ENCODE results near the gene SCRG1. TPM values are rescaled to one million over a fixed set of nuclear protein-coding genes. Genes with fewer than 3 reads are reported as not detected.

The SCRG1 gene
- total RNA-seq, 1 donor from 2014 or later, result not detected

- peak within 1 kb of the TSS; percentile 100 for H3K4me3 Mint-ChIP-seq (ENCODE audit: low read depth)
Observed at GRCh38 chr4:173370477-173371291, 28.2 kb downstream of the SCRG1 start, which contains the start of gene SAP30. TSS of gene SAP30 (plus strand) at chr4:173370954. CDS start at chr4:173371183, 229 bp downstream.

DNA sequence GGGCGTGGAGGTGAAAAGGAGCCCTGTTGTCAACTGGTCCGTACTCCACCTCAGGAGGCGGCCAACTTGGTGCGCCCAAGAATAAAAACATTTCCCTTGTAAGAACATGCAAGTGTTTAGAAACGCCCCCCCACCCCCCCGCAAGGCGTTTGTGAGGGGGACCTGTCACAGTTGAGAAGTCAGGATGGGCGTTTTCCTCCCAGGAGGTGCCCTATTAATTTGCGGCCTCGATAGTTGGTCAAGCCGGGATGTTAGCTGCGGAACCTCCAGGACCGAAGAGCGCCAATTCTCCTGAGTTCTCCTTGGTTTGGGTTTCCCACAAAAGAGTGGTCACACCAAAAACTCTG is 28.8 kb downstream of the SCRG1 start:
- Mint-ChIP-seq H3K36me3 (ENCODE audit: low read depth) (peaks cover 39% of the 10 kb centered on the region), H3K27ac (peak overlapping the region; percentile 99), H3K4me3 (ENCODE audit: low read depth) (peak overlapping the region; percentile 100), H3K4me1 (ENCODE audit: low read depth) (peaks cover 46% of the 10 kb centered on the region), H3K27me3 (ENCODE audit: low read depth) (no peaks in the 10 kb centered on the region), H3K9me3 (no peaks in the 10 kb centered on the region)
- no peak for DNase-seq (ENCODE audit: low spot score)
- intact Hi-C loops (cut with micrococcal nuclease), result loop anchor here (1.0 to 5.0 kb wide), 5 partner anchors 36 to 913 kb away; partner anchors contain the start of genes CEP44, FBXO8, GALNT7 and HMGB2

More at GRCh38 chr4:173370477-173371291, 28.2 kb downstream of the SCRG1 start, which contains the start of gene SAP30:
- Mint-ChIP-seq H3K27ac (peak within 1 kb of the TSS; percentile 99), H3K27me3 (ENCODE audit: low read depth) (no peaks in the 10 kb centered on the region), H3K4me1 (ENCODE audit: low read depth) (peaks cover 40% of the 10 kb centered on the region), H3K9me3 (no peaks in the 10 kb centered on the region), H3K36me3 (ENCODE audit: low read depth) (peaks cover 35% of the 10 kb centered on the region)
- peak; percentile 93 for DNase-seq (ENCODE audit: low spot score)
- intact Hi-C loops (cut with micrococcal nuclease), result loop anchor here (1.0 to 5.0 kb wide), 5 partner anchors 36 to 912 kb away; partner anchors contain the start of genes CEP44, FBXO8, GALNT7 and HMGB2

DNA sequence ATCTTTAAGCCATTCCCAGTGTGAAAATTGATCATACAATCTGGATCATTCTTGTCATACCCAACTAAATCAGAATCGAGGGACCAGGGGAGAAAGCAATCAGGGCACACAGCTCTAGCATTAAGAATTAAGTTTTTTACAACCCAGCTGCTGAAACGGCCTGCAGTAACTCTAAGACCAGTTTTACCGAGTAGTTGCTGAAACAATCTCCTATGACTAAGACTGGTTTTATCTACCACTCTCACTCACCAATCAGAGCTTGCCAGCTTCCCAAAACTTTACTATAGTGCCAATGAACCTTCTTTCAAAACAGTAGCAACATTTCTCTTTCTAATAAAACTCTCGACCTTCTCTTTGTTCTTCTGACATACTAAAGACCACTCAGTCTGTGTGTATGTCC is 31.0 kb downstream of the SCRG1 start:
- peak overlapping the region; percentile 69 for H3K4me3 Mint-ChIP-seq (ENCODE audit: low read depth)
- H3K36me3 Mint-ChIP-seq (ENCODE audit: low read depth), result peaks cover 35% of the 10 kb centered on the region
- intact Hi-C loops (cut with micrococcal nuclease), result no loop called here
- H3K27me3 Mint-ChIP-seq (ENCODE audit: low read depth), result no peaks in the 10 kb centered on the region
- peak overlapping the region; percentile 80 for H3K27ac Mint-ChIP-seq
- no peaks in the 10 kb centered on the region for H3K9me3 Mint-ChIP-seq
- peaks cover 38% of the 10 kb centered on the region for H3K4me1 Mint-ChIP-seq (ENCODE audit: low read depth)
- DNase-seq (ENCODE audit: low spot score), result no peak

GRCh38 chr4:173367285-173367684 is 31.6 kb downstream of the SCRG1 start:
- H3K27ac Mint-ChIP-seq, result peak overlapping the region; percentile 78
- H3K4me1 Mint-ChIP-seq (ENCODE audit: low read depth), result peaks cover 33% of the 10 kb centered on the region
- H3K36me3 Mint-ChIP-seq (ENCODE audit: low read depth), result peaks cover 32% of the 10 kb centered on the region
- peak overlapping the region; percentile 69 for H3K4me3 Mint-ChIP-seq (ENCODE audit: low read depth)
- intact Hi-C loops (cut with micrococcal nuclease), result no loop called here
- H3K9me3 Mint-ChIP-seq, result no peaks in the 10 kb centered on the region
- DNase-seq (ENCODE audit: low spot score), result no peak
- H3K27me3 Mint-ChIP-seq (ENCODE audit: low read depth), result no peaks in the 10 kb centered on the region

DNA sequence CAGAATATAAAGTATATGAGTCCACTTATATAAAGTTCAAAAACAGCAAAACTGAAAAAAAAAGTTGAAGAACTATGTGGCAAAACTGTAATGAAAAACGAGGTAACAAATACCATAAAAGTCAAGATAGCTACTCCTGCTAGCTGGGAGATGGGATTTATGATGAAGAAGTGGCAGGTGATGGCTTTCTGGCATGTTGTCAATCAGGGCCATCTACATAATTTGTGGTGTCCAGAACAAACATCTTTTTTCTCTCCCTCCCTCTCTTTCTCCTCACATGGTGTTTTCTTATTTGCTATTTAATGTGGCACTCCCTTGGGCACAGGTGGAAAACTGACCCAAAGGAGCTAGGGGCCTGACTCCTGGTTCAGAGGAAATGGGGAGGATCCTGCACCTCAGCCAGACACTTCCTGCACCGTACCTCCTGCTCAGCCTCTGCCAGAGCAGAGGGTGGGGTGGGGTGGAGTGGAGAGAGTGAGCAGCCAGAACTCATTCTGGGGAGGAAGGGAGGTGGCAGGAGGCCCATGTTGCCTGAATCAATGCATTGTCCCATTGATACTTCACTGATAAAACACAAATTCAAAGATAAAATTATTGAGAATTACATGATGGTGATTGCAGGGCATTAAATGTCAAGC is 33.4 kb downstream of the SCRG1 start:
- Mint-ChIP-seq H3K4me3 (ENCODE audit: low read depth) (no peak overlapping the region), H3K36me3 (ENCODE audit: low read depth) (peaks cover 22% of the 10 kb centered on the region), H3K27ac (no peak overlapping the region), H3K4me1 (ENCODE audit: low read depth) (peaks cover 33% of the 10 kb centered on the region), H3K9me3 (no peaks in the 10 kb centered on the region), H3K27me3 (ENCODE audit: low read depth) (no peaks in the 10 kb centered on the region)
- DNase-seq (ENCODE audit: low spot score), result no peak
- intact Hi-C loops (cut with micrococcal nuclease), result no loop called here

GRCh38 chr4:173362666-173363065 is 36.2 kb downstream of the SCRG1 start:
- no peak overlapping the region for H3K4me3 Mint-ChIP-seq (ENCODE audit: low read depth)
- no peak overlapping the region for H3K27ac Mint-ChIP-seq
- peaks cover 28% of the 10 kb centered on the region for H3K4me1 Mint-ChIP-seq (ENCODE audit: low read depth)
- DNase-seq (ENCODE audit: low spot score), result no peak
- H3K27me3 Mint-ChIP-seq (ENCODE audit: low read depth), result peaks cover 2% of the 10 kb centered on the region
- peaks cover 24% of the 10 kb centered on the region for H3K36me3 Mint-ChIP-seq (ENCODE audit: low read depth)
- intact Hi-C loops (cut with micrococcal nuclease), result no loop called here
- no peaks in the 10 kb centered on the region for H3K9me3 Mint-ChIP-seq

DNA sequence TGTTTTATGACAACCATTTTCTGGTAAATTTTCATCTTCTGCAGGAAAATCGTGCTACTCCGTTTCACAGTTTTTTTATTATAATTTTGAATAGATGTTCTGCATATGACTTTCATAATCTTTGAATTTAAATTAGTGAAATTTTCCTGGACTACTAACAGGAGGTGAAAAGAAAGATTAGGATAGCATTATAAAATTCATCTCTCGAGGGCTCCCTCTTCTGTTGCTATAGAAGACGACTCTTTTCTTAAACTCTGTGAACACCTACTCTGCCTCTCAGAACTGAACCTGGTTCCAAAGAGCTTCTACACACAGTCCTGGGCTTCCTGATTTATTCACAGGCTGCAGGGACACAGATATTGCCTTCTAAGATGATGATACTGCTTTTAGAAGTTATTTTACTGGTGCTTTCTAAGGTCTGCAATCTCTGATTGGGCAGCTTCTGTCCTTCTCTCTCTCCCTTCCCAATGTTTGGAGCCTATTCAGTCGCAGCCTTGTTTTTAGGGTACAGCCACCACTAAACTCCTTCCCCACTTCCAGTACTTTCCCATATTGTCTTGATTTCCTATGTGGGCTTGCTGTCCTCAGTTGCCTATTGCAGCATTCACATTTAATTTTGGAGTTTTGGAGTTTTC is 38.2 kb downstream of the SCRG1 start:
- intact Hi-C loops (cut with micrococcal nuclease), result no loop called here
- H3K36me3 Mint-ChIP-seq (ENCODE audit: low read depth), result peaks cover 19% of the 10 kb centered on the region
- H3K27ac Mint-ChIP-seq, result no peak overlapping the region
- no peak for DNase-seq (ENCODE audit: low spot score)
- H3K4me3 Mint-ChIP-seq (ENCODE audit: low read depth), result no peak overlapping the region
- H3K9me3 Mint-ChIP-seq, result no peaks in the 10 kb centered on the region
- H3K4me1 Mint-ChIP-seq (ENCODE audit: low read depth), result peaks cover 12% of the 10 kb centered on the region
- H3K27me3 Mint-ChIP-seq (ENCODE audit: low read depth), result peaks cover 2% of the 10 kb centered on the region

DNA sequence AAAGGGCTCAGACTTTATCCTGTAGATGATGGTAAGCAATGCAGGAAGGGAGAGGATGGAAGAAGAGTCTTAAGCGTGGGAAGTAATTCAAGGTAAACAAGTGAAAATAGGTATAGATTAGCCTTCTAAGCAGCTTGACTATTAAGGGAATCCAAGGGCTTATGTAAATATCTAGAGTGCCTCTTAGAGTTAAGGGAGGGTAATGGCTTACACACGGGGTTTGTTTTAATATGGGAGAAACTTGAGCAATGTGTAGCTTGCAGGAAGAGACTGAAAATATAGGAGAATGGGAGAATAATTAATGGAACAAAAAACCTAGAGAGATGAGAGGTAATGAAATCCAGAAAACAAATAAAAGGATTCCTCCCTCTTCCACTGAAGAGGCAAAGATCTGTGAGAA is 41.0 kb downstream of the SCRG1 start:
- DNase-seq (ENCODE audit: low spot score), result no peak
- intact Hi-C loops (cut with micrococcal nuclease), result no loop called here
- Mint-ChIP-seq H3K4me3 (ENCODE audit: low read depth) (no peak overlapping the region), H3K27me3 (ENCODE audit: low read depth) (peaks cover 13% of the 10 kb centered on the region), H3K27ac (no peak overlapping the region), H3K4me1 (ENCODE audit: low read depth) (peaks cover 4% of the 10 kb centered on the region), H3K36me3 (ENCODE audit: low read depth) (peaks cover 3% of the 10 kb centered on the region), H3K9me3 (no peaks in the 10 kb centered on the region)

GRCh38 chr4:173347467-173347866 is 51.4 kb downstream of the SCRG1 start:
- intact Hi-C loops (cut with micrococcal nuclease), result no loop called here
- Mint-ChIP-seq H3K36me3 (ENCODE audit: low read depth) (no peaks in the 10 kb centered on the region), H3K4me3 (ENCODE audit: low read depth) (no peak overlapping the region), H3K4me1 (ENCODE audit: low read depth) (peaks cover 9% of the 10 kb centered on the region), H3K9me3 (no peaks in the 10 kb centered on the region), H3K27me3 (ENCODE audit: low read depth) (peaks cover 7% of the 10 kb centered on the region), H3K27ac (no peak overlapping the region)
- DNase-seq (ENCODE audit: low spot score), result no peak

DNA sequence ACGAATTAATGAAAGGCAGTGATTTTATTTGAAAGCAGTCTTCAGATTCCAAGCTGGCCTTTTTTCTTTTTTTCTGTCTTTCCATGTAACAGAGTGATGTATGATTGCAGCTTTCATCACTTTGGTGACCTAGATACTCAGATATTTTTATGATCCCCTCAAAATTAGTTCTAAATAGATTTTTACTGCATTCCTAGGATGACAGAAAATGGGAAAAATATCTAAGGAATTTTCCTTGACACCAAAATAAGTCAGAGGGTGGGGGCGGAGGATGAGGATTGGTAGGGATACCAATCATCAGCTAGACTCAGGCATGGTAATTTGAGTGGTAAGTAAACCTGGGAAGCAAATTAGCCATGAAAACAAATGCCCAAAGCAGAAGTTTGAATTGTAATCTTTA is 52.8 kb downstream of the SCRG1 start:
- Mint-ChIP-seq H3K27ac (no peak overlapping the region), H3K4me1 (ENCODE audit: low read depth) (peaks cover 9% of the 10 kb centered on the region), H3K27me3 (ENCODE audit: low read depth) (peaks cover 7% of the 10 kb centered on the region), H3K9me3 (no peaks in the 10 kb centered on the region), H3K36me3 (ENCODE audit: low read depth) (no peaks in the 10 kb centered on the region), H3K4me3 (ENCODE audit: low read depth) (no peak overlapping the region)
- intact Hi-C loops (cut with micrococcal nuclease), result no loop called here
- DNase-seq (ENCODE audit: low spot score), result no peak

- peaks cover 9% of the 10 kb centered on the region for H3K4me1 Mint-ChIP-seq (ENCODE audit: low read depth)
- H3K36me3 Mint-ChIP-seq (ENCODE audit: low read depth), result no peaks in the 10 kb centered on the region
- no peak overlapping the region for H3K27ac Mint-ChIP-seq
- H3K4me3 Mint-ChIP-seq (ENCODE audit: low read depth), result no peak overlapping the region
- no peaks in the 10 kb centered on the region for H3K9me3 Mint-ChIP-seq
- H3K27me3 Mint-ChIP-seq (ENCODE audit: low read depth), result peaks cover 4% of the 10 kb centered on the region
- intact Hi-C loops (cut with micrococcal nuclease), result no loop called here
- DNase-seq (ENCODE audit: low spot score), result no peak
Observed at GRCh38 chr4:173345648-173346047, 53.3 kb downstream of the SCRG1 start.

GRCh38 chr4:173343832-173344397 is 55.0 kb downstream of the SCRG1 start:
- peaks cover 1% of the 10 kb centered on the region for H3K27me3 Mint-ChIP-seq (ENCODE audit: low read depth)
- no peak for DNase-seq (ENCODE audit: low spot score)
- H3K36me3 Mint-ChIP-seq (ENCODE audit: low read depth), result no peaks in the 10 kb centered on the region
- H3K9me3 Mint-ChIP-seq, result no peaks in the 10 kb centered on the region
- H3K27ac Mint-ChIP-seq, result no peak overlapping the region
- H3K4me1 Mint-ChIP-seq (ENCODE audit: low read depth), result peaks cover 9% of the 10 kb centered on the region
- no peak overlapping the region for H3K4me3 Mint-ChIP-seq (ENCODE audit: low read depth)
- intact Hi-C loops (cut with micrococcal nuclease), result no loop called here

All from activated T-helper 2 cell treated with anti-CD3 and anti-CD28 coated beads, Interferon-gamma antibody, Interleukin-2, Interleukin-4, amounts not matched to agents 10 μg/mL and 5 μg/mL and 100 μg/mL, durations not matched to agents 14 hours and 24 hours and 36 hours (primary cell).